ENCODE data around the gene SOCS1.

Gene SOCS1

GRCh38 chr16:11248133-11248532 is 7.9 kb downstream of the SOCS1 start:
- DNase-seq (ENCODE audit: low read depth in 2 of 2, low spot score in 1 of 2), result no peak

GRCh38 chr16:11245988-11246387 is 10.0 kb downstream of the SOCS1 start:
- no peak for DNase-seq (ENCODE audit: low read depth in 2 of 2, low spot score in 1 of 2)

GRCh38 chr16:11245222-11245737 is 10.7 kb downstream of the SOCS1 start:
- no peak for DNase-seq (ENCODE audit: low read depth in 2 of 2, low spot score in 1 of 2)

- no peak for DNase-seq (ENCODE audit: low read depth in 2 of 2, low spot score in 1 of 2)
These were observed 13.3 kb downstream of the SOCS1 start for GRCh38 chr16:11242658-11243057.

- DNase-seq (ENCODE audit: low read depth in 2 of 2, low spot score in 1 of 2), result no peak
These were observed 14.4 kb downstream of the SOCS1 start for GRCh38 chr16:11241480-11242204.

GRCh38 chr16:11240636-11241473 is 15.1 kb downstream of the SOCS1 start:
- DNase-seq (ENCODE audit: low read depth in 2 of 2, low spot score in 1 of 2), result no peak

GRCh38 chr16:11239644-11240632 is 16.1 kb downstream of the SOCS1 start:
- no peak for DNase-seq (ENCODE audit: low read depth in 2 of 2, low spot score in 1 of 2)

GRCh38 chr16:11238272-11239202 is 17.5 kb downstream of the SOCS1 start:
- no peak for DNase-seq (ENCODE audit: low read depth in 2 of 2, low spot score in 1 of 2)

GRCh38 chr16:11236461-11237254 is 19.3 kb downstream of the SOCS1 start:
- DNase-seq (ENCODE audit: low read depth in 2 of 2, low spot score in 1 of 2), result no peak

GRCh38 chr16:11235703-11235991 is 20.4 kb downstream of the SOCS1 start:
- no peak for DNase-seq (ENCODE audit: low read depth in 2 of 2, low spot score in 1 of 2)

GRCh38 chr16:11234884-11235702 is 20.9 kb downstream of the SOCS1 start:
- no peak for DNase-seq (ENCODE audit: low read depth in 2 of 2, low spot score in 1 of 2)

GRCh38 chr16:11233727-11234376 is 22.2 kb downstream of the SOCS1 start:
- peak in 1 of 2 donors; percentile 41 for DNase-seq (ENCODE audit: low read depth in 2 of 2, low spot score in 1 of 2)

GRCh38 chr16:11232852-11233726 is 22.9 kb downstream of the SOCS1 start:
- DNase-seq (ENCODE audit: low read depth in 2 of 2, low spot score in 1 of 2), result peak in 1 of 2 donors; percentile 75

GRCh38 chr16:11232302-11232851 is 23.6 kb downstream of the SOCS1 start:
- no peak for DNase-seq (ENCODE audit: low read depth in 2 of 2, low spot score in 1 of 2)

- DNase-seq (ENCODE audit: low read depth in 2 of 2, low spot score in 1 of 2), result no peak
These were observed 24.5 kb downstream of the SOCS1 start for GRCh38 chr16:11231367-11231970.

GRCh38 chr16:11229906-11230305 is 26.1 kb downstream of the SOCS1 start:
- no peak for DNase-seq (ENCODE audit: low read depth in 2 of 2, low spot score in 1 of 2)

Measured in stimulated activated CD8-positive, alpha-beta memory T cell treated with anti-CD3 and anti-CD28 coated beads, Interleukin-4, amount 100 ng/mL, for 1 hour (primary cell).